ENCODE data around the gene LRP5. TPM values are rescaled to one million over a fixed set of nuclear protein-coding genes. Genes with fewer than 3 reads are reported as not detected.
A peak's percentile ranks its signal among the peaks of the same experiment; 100 is the strongest.

LRP5 gene
- total and polyA plus RNA-seq, 9 of the 15 experiments (the other 6 are each of a cell fraction or from before 2014, with no cell fraction given) = 0.48 to 44.2 (median 13.5) TPM

DNA sequence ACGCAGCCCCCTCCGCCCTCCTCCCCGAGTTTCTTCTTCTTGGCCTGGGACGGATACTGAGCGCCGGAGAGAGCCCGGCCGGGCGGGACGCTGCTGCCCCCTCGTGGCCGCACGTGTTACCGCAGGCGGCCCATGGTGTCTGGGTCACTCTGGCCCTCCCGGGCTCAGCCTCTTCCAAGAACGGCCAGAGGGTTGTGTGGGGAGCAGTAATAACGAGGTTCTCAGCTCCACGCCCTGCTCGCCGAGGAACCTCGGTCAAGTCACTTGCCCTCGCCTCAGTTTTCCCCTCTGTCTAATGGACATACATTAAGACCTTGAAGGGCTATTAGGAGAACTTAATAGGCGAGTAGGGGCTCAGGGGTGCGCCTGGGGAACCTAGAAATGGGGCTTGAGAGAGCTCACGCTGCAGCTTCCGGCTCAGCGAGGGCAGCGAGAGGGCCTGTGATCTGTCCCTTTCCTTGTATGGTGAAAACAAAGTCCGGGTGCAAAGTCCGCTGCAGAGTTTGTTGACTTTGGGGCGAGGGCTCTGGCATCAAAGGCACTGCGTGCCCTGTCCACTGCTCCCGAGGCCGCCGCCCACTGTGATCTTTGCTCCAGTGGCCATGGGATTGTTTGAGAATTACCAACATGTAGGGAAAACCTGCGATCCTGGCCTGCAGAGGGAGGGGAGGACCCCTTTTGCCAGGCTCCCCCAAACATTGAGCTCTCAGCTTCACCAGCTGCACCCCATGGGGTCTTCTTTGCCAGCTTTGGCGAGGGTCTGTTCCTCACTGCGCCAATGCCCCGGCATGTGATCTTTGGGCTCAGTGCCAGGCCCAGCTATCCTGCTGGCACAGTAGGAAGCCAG is 14.4 kb upstream of the LRP5 start (continued):
- TF ChIP-seq L3MBTL2 (IDR thresholded peaks at IDR 0.05) (peak; percentile 54; the same call in 1 of the 2 replicates), NFIC (IDR thresholded peaks at IDR 0.05) (peak; percentile 45; the same call in 1 of the 2 replicates), NR2C2 (CRISPR knock-in tag; IDR thresholded peaks at IDR 0.05) (no peak), NR2C2 (tag; IDR thresholded peaks at IDR 0.05) (0 out of 2 replicates have a peak, but pooled peaks have one; percentile 20), ZFX (CRISPR knock-in tag; IDR thresholded peaks at IDR 0.05) (no peak), RAD21 (CRISPR knock-in tag; conservative IDR thresholded peaks at IDR 0.05 in 1 of 2, IDR thresholded peaks at IDR 0.05 in 1 of 2) (peak; percentile 98 to 99), CREM (IDR thresholded peaks at IDR 0.05; ENCODE audit: low read depth) (peak; percentile 42; the same call in 1 of the 2 replicates), MAZ (CRISPR knock-in tag; conservative IDR thresholded peaks at IDR 0.05 in 1 of 2, IDR thresholded peaks at IDR 0.05 in 1 of 2) (peak; percentile 69 to 91; a peak in 3 of 4 replicates), ARID2 (IDR thresholded peaks at IDR 0.05) (peak; percentile 72; the same call in 1 of the 2 replicates), ADNP (tag; IDR thresholded peaks at IDR 0.05) (peak; percentile 65; the same call in 1 of the 2 replicates), NEUROD1 (IDR thresholded peaks at IDR 0.05; ENCODE audit: borderline replicate concordance, low read depth, low read length, partially characterized antibody) (peak; percentile 24), DACH1 (IDR thresholded peaks at IDR 0.05; ENCODE audit: partially characterized antibody) (peak; percentile 70), KDM1A (IDR thresholded peaks at IDR 0.05) (0 out of 4 replicates have a peak, but pooled peaks of 1 of the 2 experiments have one; percentile 23), CTBP1 (IDR thresholded peaks at IDR 0.05; ENCODE audit: borderline replicate concordance) (peak; percentile 26; the same call in 1 of the 2 replicates), CHD4 (IDR thresholded peaks at IDR 0.05; ENCODE audit: insufficient read depth, insufficient replicate concordance, low read depth, low read length, poor library complexity, severe bottlenecking) (no peak), ILF3 (IDR thresholded peaks at IDR 0.05; ENCODE audit: borderline replicate concordance) (no peak), RCOR1 (IDR thresholded peaks at IDR 0.05; ENCODE audit: borderline replicate concordance in 1 of 2, low read depth in 2 of 2, low read length in 2 of 2) (peak in 1 of 2 experiments; percentile 36; a peak in 2 of 4 replicates), RFX1 (IDR thresholded peaks at IDR 0.05) (no peak), PPARD (CRISPR knock-in tag; IDR thresholded peaks at IDR 0.05) (no peak)
- TF ChIP-seq, protein P1, sequence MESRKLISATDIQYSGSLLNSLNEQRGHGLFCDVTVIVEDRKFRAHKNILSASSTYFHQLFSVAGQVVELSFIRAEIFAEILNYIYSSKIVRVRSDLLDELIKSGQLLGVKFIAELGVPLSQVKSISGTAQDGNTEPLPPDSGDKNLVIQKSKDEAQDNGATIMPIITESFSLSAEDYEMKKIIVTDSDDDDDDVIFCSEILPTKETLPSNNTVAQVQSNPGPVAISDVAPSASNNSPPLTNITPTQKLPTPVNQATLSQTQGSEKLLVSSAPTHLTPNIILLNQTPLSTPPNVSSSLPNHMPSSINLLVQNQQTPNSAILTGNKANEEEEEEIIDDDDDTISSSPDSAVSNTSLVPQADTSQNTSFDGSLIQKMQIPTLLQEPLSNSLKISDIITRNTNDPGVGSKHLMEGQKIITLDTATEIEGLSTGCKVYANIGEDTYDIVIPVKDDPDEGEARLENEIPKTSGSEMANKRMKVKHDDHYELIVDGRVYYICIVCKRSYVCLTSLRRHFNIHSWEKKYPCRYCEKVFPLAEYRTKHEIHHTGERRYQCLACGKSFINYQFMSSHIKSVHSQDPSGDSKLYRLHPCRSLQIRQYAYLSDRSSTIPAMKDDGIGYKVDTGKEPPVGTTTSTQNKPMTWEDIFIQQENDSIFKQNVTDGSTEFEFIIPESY (CRISPR knock-in tag; IDR thresholded peaks at IDR 0.05) = peak; percentile 65
- TF ChIP-seq, protein P2, sequence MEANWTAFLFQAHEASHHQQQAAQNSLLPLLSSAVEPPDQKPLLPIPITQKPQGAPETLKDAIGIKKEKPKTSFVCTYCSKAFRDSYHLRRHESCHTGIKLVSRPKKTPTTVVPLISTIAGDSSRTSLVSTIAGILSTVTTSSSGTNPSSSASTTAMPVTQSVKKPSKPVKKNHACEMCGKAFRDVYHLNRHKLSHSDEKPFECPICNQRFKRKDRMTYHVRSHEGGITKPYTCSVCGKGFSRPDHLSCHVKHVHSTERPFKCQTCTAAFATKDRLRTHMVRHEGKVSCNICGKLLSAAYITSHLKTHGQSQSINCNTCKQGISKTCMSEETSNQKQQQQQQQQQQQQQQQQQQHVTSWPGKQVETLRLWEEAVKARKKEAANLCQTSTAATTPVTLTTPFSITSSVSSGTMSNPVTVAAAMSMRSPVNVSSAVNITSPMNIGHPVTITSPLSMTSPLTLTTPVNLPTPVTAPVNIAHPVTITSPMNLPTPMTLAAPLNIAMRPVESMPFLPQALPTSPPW (CRISPR knock-in tag; IDR thresholded peaks at IDR 0.05) = peak; percentile 91

Measured in K562 (cell line).